GM18868 (cell line): ENCODE measurements around the gene TCHP.

Experiments used
- ATAC-seq: cut with Tn5 transposase; IDR thresholded peaks from one replicate; pipeline ENCODE4 v1.9.1; 2021; ENCODE audit warnings: mild to moderate bottlenecking, moderate library complexity; ENCODE audit not compliant: unreplicated experiment

TCHP gene

GRCh38 chr12:109932878-109933503 is 32.9 kb downstream of the TCHP start:
- no peak for ATAC-seq

GRCh38 chr12:109934026-109934425 is 34.0 kb downstream of the TCHP start:
- ATAC-seq: no peak

GRCh38 chr12:109937371-109937770 is 37.3 kb downstream of the TCHP start:
- no peak for ATAC-seq

GRCh38 chr12:109938947-109939346 is 38.9 kb downstream of the TCHP start:
- ATAC-seq: no peak

- no peak for ATAC-seq
Measured at GRCh38 chr12:109939504-109939903, 39.4 kb downstream of the TCHP start.

GRCh38 chr12:109940339-109940923 is 40.4 kb downstream of the TCHP start:
- ATAC-seq: no peak

GRCh38 chr12:109943811-109944210 is 43.7 kb downstream of the TCHP start:
- no peak for ATAC-seq

- ATAC-seq: no peak
Measured at GRCh38 chr12:109944561-109945359, 44.7 kb downstream of the TCHP start.

GRCh38 chr12:109946505-109946904 is 46.4 kb downstream of the TCHP start:
- no peak for ATAC-seq

- ATAC-seq: no peak
Measured at GRCh38 chr12:109946913-109947312, 46.8 kb downstream of the TCHP start.

- no peak for ATAC-seq
Measured at GRCh38 chr12:109947521-109947920, 47.4 kb downstream of the TCHP start.

- ATAC-seq: no peak
Measured at GRCh38 chr12:109948368-109948767, 48.3 kb downstream of the TCHP start.

GRCh38 chr12:109949089-109949488 is 49.0 kb downstream of the TCHP start:
- no peak for ATAC-seq

- no peak for ATAC-seq
Measured at GRCh38 chr12:109950625-109951024, 50.6 kb downstream of the TCHP start.

GRCh38 chr12:109951136-109951535 is 51.1 kb downstream of the TCHP start:
- ATAC-seq: no peak

GRCh38 chr12:109951751-109952150 is 51.7 kb downstream of the TCHP start:
- no peak for ATAC-seq

GRCh38 chr12:109952160-109952858 is 52.2 kb downstream of the TCHP start:
- no peak for ATAC-seq

GRCh38 chr12:109952873-109953272 is 52.8 kb downstream of the TCHP start:
- ATAC-seq: no peak

- ATAC-seq: no peak
Measured at GRCh38 chr12:109953656-109954055, 53.6 kb downstream of the TCHP start.

- no peak for ATAC-seq
Measured at GRCh38 chr12:109958374-109958773, 58.3 kb downstream of the TCHP start.

- ATAC-seq: no peak
Measured at GRCh38 chr12:109959411-109960093, 59.5 kb downstream of the TCHP start.
